Panc1 (cell line): ENCODE results near the gene BCORL1. TPM values are rescaled to one million over a fixed set of nuclear protein-coding genes. Genes with fewer than 3 reads are reported as not detected.

ENCODE experiments used
- ATAC-seq: fragments of 200-7000 bp; cut with Tn5 transposase; 2 replicates; pipeline ENCODE4 v1.9.1; 2020; ENCODE audit warnings: mild to moderate bottlenecking, moderate library complexity
- BruUV-seq: library from RNA; stranded (reverse); fragments of 400-500 nt; replicated peaks from 2 replicates; lab custom pipeline; 2021; lab: Mats Ljungman, UMichigan
- CTCF ChIA-PET: fragments of 300-600 bp; sonication (Branson Sonifier 250); formaldehyde crosslinking; loops from one replicate; lab custom pipeline; 2022; ENCODE audit warnings: antibody characterized with exemption; lab: Charles Lee
- POLR2A ChIA-PET: fragments of 300-600 bp; sonication (Branson Sonifier 250); formaldehyde crosslinking; loops from one replicate; lab custom pipeline; 2022; ENCODE audit warnings: antibody characterized with exemption; lab: Charles Lee
- DNase-seq: peaks from one replicate; pipeline ENCODE4 v3.0.0-alpha.2; 2010; ENCODE audit warnings: low read depth, low spot score
- H3K27ac ChIP-seq: 2 replicates; pipeline ENCODE4 v1.5.1; 2011; ENCODE audit warnings: mild to moderate bottlenecking, low read length, inconsistent platforms
- H3K27me3 ChIP-seq: fragments of 200-500 bp; sonication (Bioruptor generic); 2 replicates; pipeline ENCODE4 v1.6.0; 2014; ENCODE audit warnings: low read length, inconsistent platforms; ENCODE audit not compliant: control insufficient read depth, insufficient read depth
- H3K36me3 ChIP-seq: fragments of 200-500 bp; sonication (Bioruptor generic); 2 replicates; pipeline ENCODE4 v1.5.1; 2014; ENCODE audit warnings: inconsistent platforms, mild to moderate bottlenecking, low read length, moderate library complexity; ENCODE audit not compliant: control insufficient read depth, insufficient read depth
- H3K4me1 ChIP-seq: 2 replicates; pipeline ENCODE4 v1.5.1; 2011; ENCODE audit warnings: inconsistent platforms, mild to moderate bottlenecking, low read length, moderate library complexity; ENCODE audit not compliant: control insufficient read depth, insufficient read depth
- H3K4me3 ChIP-seq, 2 experiments: 2 replicates each; pipeline ENCODE4 v1.5.1; 2011 to 2012; ENCODE audit warnings: low read depth in 2 of 2, low read length in 2 of 2, mild to moderate bottlenecking in 2 of 2, inconsistent platforms in 1 of 2, moderate library complexity in 1 of 2
- H3K9me3 ChIP-seq: fragments of 200-500 bp; sonication (Bioruptor generic); 2 replicates; pipeline ENCODE4 v1.5.1; 2014; ENCODE audit warnings: low read depth, mild to moderate bottlenecking, inconsistent platforms, low read length, moderate library complexity; ENCODE audit not compliant: control insufficient read depth, insufficient read depth
- POLR2AphosphoS5 ChIP-seq: IDR thresholded peaks from 2 replicates; pipeline ENCODE4 v1.6.1; 2012; ENCODE audit warnings: mild to moderate bottlenecking, low read depth, low read length, moderate library complexity
- REST ChIP-seq, 2 experiments: IDR thresholded peaks; 2 replicates each; pipeline ENCODE4 v1.6.1; 2011 to 2012; ENCODE audit warnings: low read depth in 2 of 2, control low read depth in 1 of 2, low read length in 1 of 2, mild to moderate bottlenecking in 1 of 2, moderate library complexity in 1 of 2; ENCODE audit not compliant: insufficient read depth in 1 of 2
- SIN3A ChIP-seq: IDR thresholded peaks from 2 replicates; pipeline ENCODE4 v1.6.1; 2012; ENCODE audit warnings: low read depth, mild to moderate bottlenecking, low read length, moderate library complexity, borderline replicate concordance; ENCODE audit not compliant: insufficient read depth
- TCF7L2 ChIP-seq: IDR thresholded peaks from 2 replicates; pipeline ENCODE4 v1.6.1; 2011; ENCODE audit warnings: mild to moderate bottlenecking, low read depth, low read length, inconsistent platforms
- in situ Hi-C: cut with HindIII; loops from 2 replicates; pipeline ENCODE4 v1.10.0; 2016; ENCODE audit warnings: low sequenced_read_pairs, low pct_unique_long_range_greater_than_20kb
- intact Hi-C: fragments of 100-400 bp; cut with micrococcal nuclease; formaldehyde crosslinking; loops from one replicate; pipeline ENCODE4 v1.10.0; 2022; ENCODE audit not compliant: unreplicated experiment
- total RNA-seq: library from RNA; stranded (reverse); gene quantifications from one replicate; pipeline ENCODE4 v1.2.1, GENCODE V29; 2021; ENCODE audit not compliant: unreplicated experiment
- TF ChIP-seq, protein P1 (sequence below): fragments of 450-650 bp; IDR thresholded peaks from 2 replicates; pipeline ENCODE4 v1.5.1; 2017; ENCODE audit warnings: mild to moderate bottlenecking

The BCORL1 gene
- total RNA-seq, 1 experiment from 2014 or later, result 67.4 TPM

- intact Hi-C loops, result no loop called here
- DNase-seq, result no peak
- H3K36me3 ChIP-seq, result no peaks in the 10 kb centered on the region
- no peak overlapping the region for H3K27ac ChIP-seq
- ChIA-PET CTCF (interaction anchor here (1.3 kb wide), 1 partner anchor 15 kb away, joined by 3 read pairs; no protein-coding TSS in a partner anchor), POLR2A (no interaction called here)
- no peak for TF ChIP-seq TCF7L2
- no TSS peak for BruUV-seq
- in situ Hi-C loops, result no loop called here
- H3K4me1 ChIP-seq, result peaks cover 11% of the 10 kb centered on the region
- ATAC-seq, result no peak
- no peaks in the 10 kb centered on the region for H3K27me3 ChIP-seq
- H3K9me3 ChIP-seq, result no peaks in the 10 kb centered on the region
- H3K4me3 ChIP-seq, result no peak overlapping the region
Observed at GRCh38 chrX:130094696-130095095, 112.3 kb downstream of the BCORL1 start.

DNA sequence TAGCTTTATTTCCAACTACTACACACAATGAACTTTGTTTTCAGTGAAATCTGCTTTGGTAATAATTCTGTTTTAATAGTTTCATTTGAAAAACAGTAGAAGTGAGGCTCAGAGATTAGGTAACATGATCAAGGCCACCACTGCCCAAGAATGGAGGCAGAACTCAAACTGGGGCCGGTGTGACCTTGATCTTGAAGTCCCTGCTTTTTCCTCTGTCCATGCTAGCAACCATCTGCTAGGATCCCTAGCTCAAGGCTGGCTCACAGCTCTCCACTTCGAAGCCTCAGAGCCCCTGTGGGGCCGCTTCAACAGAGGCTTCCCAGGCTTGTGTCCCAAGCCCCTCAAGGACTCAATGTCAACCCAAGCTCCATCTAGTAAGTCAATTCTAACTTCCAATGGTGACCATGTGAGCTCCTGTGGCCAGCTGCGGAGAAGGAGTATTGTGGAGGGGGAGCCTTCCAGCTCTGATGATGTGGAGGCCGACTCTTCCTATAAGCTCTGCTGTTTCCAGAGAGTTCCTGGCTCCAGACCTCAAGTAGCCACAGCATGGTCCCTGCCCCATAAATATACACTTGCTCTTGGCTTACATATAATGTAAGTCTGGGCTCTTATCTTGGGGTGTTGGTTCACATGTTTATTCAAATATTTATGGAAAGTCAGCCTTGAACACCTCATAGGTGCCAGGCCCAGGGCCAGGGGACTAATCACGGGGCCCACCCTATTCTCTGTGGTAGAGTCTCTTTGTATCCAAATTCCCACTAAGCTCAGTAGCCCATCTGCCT lies 113.0 kb downstream of the BCORL1 start:
- ChIA-PET POLR2A (no interaction called here), CTCF (interaction anchor here (0.6 to 1.3 kb wide), 2 partner anchors 16 to 494 kb away, joined by 3 read pairs; no protein-coding TSS in a partner anchor)
- H3K4me3 ChIP-seq, result no peak overlapping the region
- ATAC-seq, result no peak
- no peak overlapping the region for H3K27ac ChIP-seq
- TF ChIP-seq POLR2AphosphoS5, result no peak
- no peak for TF ChIP-seq REST (IDR thresholded peaks at IDR 0.05; ENCODE audit: insufficient read depth in 1 of 2, low read depth in 2 of 2, low read length in 1 of 2)
- TF ChIP-seq SIN3A, result no peak
- TF ChIP-seq, protein P1, sequence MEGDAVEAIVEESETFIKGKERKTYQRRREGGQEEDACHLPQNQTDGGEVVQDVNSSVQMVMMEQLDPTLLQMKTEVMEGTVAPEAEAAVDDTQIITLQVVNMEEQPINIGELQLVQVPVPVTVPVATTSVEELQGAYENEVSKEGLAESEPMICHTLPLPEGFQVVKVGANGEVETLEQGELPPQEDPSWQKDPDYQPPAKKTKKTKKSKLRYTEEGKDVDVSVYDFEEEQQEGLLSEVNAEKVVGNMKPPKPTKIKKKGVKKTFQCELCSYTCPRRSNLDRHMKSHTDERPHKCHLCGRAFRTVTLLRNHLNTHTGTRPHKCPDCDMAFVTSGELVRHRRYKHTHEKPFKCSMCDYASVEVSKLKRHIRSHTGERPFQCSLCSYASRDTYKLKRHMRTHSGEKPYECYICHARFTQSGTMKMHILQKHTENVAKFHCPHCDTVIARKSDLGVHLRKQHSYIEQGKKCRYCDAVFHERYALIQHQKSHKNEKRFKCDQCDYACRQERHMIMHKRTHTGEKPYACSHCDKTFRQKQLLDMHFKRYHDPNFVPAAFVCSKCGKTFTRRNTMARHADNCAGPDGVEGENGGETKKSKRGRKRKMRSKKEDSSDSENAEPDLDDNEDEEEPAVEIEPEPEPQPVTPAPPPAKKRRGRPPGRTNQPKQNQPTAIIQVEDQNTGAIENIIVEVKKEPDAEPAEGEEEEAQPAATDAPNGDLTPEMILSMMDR, result no peak
- no peak for DNase-seq
- H3K9me3 ChIP-seq, result no peaks in the 10 kb centered on the region
- in situ Hi-C loops, result no loop called here
- no TSS peak for BruUV-seq
- no peaks in the 10 kb centered on the region for H3K27me3 ChIP-seq
- H3K4me1 ChIP-seq, result peaks cover 11% of the 10 kb centered on the region
- no peaks in the 10 kb centered on the region for H3K36me3 ChIP-seq
- intact Hi-C loops, result no loop called here
